CD1c-positive myeloid dendritic cell (primary cell): ENCODE data around the gene GNL3L.
A peak's percentile ranks its signal among the peaks of the same experiment; 100 is the strongest.
"Not testable (repeated sequence)": the region's sequence is repeated elsewhere in the genome, so short reads cannot be mapped to it uniquely, and the experiment has no call there.

Experiments
- DNase-seq: peaks from one replicate; pipeline ENCODE4 v3.0.0-alpha.2; 2016; ENCODE audit errors: extremely low spot score

The GNL3L gene, protein sequence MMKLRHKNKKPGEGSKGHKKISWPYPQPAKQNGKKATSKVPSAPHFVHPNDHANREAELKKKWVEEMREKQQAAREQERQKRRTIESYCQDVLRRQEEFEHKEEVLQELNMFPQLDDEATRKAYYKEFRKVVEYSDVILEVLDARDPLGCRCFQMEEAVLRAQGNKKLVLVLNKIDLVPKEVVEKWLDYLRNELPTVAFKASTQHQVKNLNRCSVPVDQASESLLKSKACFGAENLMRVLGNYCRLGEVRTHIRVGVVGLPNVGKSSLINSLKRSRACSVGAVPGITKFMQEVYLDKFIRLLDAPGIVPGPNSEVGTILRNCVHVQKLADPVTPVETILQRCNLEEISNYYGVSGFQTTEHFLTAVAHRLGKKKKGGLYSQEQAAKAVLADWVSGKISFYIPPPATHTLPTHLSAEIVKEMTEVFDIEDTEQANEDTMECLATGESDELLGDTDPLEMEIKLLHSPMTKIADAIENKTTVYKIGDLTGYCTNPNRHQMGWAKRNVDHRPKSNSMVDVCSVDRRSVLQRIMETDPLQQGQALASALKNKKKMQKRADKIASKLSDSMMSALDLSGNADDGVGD

GRCh38 chrX:54529552-54530356 lies at the start of gene GNL3L:
GNL3L (plus strand) TSS chrX:54530219; CDS start chrX:54532567, 2,348 bp downstream.
- peak; percentile 84 for DNase-seq

GRCh38 chrX:54482839-54483593 lies 47.0 kb upstream of the GNL3L start:
- DNase-seq, result no peak

- DNase-seq, result no peak
These were observed 46.1 kb upstream of the GNL3L start for GRCh38 chrX:54483946-54484345.

- no peak for DNase-seq
These were observed 45.4 kb upstream of the GNL3L start for GRCh38 chrX:54484666-54485065.

GRCh38 chrX:54489819-54490218 lies 40.2 kb upstream of the GNL3L start:
- DNase-seq, result not testable (repeated sequence)

DNA sequence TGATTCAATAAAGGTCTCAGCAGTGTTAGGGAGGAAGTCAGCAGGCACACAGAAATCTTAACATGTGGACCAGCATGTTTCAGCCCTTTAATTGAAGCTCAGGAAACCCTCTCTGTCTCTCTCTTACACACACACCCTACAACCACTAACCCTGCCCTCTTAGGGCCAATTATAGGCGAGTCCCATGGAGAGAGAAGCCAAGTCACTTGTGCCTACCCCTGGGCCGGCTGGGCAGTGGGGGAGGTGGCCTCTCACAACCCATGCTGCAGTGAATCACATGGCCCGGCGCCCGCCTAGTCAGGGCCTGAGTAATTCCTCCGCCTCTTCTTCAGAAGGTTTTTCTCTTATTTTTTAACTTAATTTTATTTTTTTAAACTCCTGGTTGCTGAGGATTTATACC lies 37.7 kb upstream of the GNL3L start:
- DNase-seq, result no peak

- no peak for DNase-seq
These were observed 35.6 kb upstream of the GNL3L start for GRCh38 chrX:54494166-54494988.

- no peak for DNase-seq
These were observed 34.8 kb upstream of the GNL3L start for GRCh38 chrX:54494989-54495813.

DNA sequence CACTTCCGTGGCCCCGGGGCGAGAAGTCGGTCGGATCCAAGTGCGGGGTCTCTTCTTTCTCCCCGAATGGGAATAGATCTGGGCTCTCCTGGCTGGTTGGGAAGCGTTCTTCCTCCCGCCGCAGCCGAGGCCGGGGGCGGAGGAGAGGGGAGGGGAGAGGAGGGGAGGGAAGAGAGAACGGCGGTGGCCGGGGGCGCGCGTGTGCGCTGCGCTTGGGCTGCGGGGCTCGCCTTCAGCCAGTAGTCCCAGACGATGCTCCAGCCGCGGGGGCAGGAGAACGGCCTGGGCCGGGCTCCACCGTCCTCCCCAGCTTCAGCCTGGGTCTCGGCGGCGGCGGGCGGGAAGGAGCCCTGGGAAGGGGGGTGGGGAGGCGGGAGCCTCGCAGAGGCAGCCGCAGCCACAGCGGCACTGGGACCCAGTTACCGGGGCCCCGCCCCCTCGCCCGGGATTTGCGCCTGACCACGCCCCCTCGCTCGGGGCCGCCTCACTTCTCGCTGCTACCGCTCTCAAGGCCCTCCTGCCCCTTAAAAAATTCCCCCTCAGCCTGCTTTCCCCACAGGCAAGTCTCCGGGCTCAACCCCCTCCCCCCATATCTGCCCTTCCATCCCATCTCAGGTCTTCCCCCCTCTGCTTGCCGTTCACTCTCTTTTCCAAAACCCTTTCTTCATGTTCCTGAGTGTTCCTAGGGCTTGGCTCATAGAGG lies 34.1 kb upstream of the GNL3L start, which contains the start of gene FGD1:
TSS of gene FGD1 (minus strand) at position 421 of the 703 bp plus-strand sequence. CDS start 802 bp downstream, outside the sequence.
- no peak for DNase-seq

GRCh38 chrX:54496517-54496852 lies 33.5 kb upstream of the GNL3L start:
- no peak for DNase-seq

- DNase-seq, result no peak
These were observed 33.1 kb upstream of the GNL3L start for GRCh38 chrX:54496936-54497335.

DNA sequence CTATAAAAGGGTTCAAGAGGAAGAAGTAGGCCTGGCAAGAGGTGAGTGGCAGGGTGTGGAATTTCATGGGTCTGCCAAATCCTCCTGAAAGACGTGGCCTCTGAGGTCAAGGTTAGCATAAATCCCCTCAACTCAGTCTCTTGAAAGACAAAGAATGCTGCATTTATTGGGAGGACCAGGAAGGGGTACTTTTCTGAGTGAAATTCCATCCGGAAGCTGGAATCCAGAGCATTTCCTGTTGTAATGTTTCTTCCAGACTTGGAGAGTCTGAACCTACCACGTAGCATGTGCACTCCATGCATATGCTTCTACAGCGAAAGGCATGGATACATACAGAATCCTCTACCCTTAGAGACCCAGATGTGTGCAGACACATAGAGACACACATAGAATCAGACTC lies 20.6 kb upstream of the GNL3L start:
- no peak for DNase-seq

- no peak for DNase-seq
These were observed 868 bp upstream of the GNL3L start for GRCh38 chrX:54529151-54529550.

- no peak for DNase-seq
These were observed 410 bp downstream of the GNL3L start for GRCh38 chrX:54530357-54530900.

DNA sequence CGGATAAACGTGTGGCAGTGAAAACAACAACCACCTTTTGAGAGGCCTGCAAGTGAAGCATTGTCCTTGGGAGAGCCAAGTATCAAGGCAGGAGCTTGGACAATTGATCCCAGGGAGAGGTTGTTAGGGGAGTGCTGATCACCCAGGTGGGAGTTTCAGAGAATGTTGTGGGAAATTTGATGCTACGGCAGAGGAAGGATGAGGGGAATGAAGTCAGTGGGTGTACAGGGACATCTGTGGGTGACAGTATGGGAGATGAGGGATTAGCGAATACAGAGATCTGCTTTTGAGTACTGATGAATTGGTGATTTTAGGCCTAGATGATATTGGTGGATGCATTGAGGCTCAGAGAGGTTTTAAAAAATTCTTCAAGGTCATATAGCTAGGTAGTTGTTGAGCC lies 4.3 kb downstream of the GNL3L start:
- no peak for DNase-seq

DNA sequence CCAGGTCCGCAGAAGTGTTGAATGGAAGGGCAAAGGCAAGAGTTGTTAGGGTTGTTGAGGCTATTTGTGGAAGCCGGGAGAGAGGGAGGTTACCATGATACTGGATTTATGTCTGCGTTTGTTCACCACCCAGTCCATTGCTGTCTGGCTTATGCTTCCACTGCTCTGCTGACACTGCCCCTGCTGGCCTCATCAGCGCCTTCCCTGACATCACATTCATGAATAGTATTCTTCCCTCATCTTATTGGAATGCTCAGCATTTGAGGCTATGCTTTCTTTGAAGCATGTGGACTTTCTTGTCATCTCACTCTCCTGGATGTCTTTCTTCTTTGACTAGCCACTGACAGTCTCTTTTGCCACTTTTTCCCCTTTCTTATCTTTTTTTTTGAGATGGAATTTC lies 10.3 kb downstream of the GNL3L start:
- no peak for DNase-seq

- not testable (repeated sequence) for DNase-seq
These were observed 12.2 kb downstream of the GNL3L start for GRCh38 chrX:54542239-54542638.

DNA sequence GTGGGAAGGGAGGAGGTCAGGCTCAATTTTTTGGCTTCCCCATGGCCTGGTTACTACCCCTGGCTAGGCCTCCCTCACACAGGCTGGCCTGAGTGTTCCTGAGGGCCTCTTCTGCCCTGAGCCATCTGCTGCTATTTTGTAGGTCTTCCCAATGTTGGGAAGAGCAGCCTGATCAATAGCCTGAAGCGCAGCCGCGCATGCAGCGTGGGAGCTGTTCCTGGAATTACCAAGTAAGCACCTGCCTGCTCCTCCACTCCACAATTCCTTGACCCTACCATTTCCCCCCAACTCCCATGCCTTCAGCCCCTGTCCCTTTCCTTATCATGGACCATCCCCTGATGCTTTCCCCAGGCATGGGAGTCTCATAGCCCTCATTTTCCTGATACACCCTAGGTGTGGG lies 20.8 kb downstream of the GNL3L start:
- DNase-seq, result no peak

DNA sequence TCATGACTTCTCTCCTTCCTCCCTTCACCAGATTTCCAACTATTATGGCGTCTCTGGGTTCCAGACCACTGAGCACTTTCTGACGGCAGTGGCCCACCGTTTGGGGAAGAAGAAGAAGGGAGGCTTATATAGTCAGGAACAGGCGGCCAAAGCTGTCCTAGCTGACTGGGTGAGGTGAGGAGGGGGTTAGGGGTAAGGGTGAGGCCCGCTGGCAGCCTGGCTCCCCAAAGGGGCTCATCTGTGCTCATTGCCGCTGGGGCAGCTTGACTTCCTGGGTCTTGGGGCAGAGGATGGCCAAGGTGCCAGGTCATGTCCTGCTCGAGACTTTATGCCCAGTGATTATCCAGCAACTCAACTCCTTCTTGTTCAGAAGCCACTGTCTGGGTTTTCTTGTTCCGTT lies 21.8 kb downstream of the GNL3L start:
- DNase-seq, result no peak
